Parathyroid adenoma (tissue), 2 donors: Measurements from ENCODE around the gene NELFA.

Source experiments
- H2AFZ ChIP-seq: fragments of 300-600 bp; sonication (generic); one replicate; pipeline ENCODE4 v1.7.0; 2017; ENCODE audit warnings: antibody characterized with exemption, mild to moderate bottlenecking
- H3K27ac ChIP-seq: fragments of 300-600 bp; sonication (generic); one replicate; pipeline ENCODE4 v1.7.0; 2017
- H3K27me3 ChIP-seq: fragments of 300-600 bp; sonication (generic); one replicate; pipeline ENCODE4 v1.7.0; 2017; ENCODE audit warnings: low read length; ENCODE audit not compliant: control insufficient read depth, insufficient read depth
- H3K36me3 ChIP-seq: fragments of 300-600 bp; sonication (generic); one replicate; pipeline ENCODE4 v1.7.0; 2017; ENCODE audit warnings: low read length; ENCODE audit not compliant: control insufficient read depth, insufficient read depth
- H3K4me1 ChIP-seq: fragments of 300-600 bp; sonication (generic); one replicate; pipeline ENCODE4 v1.7.0; 2017; ENCODE audit warnings: control low read depth
- H3K4me2 ChIP-seq: fragments of 300-600 bp; sonication (generic); one replicate; pipeline ENCODE4 v1.7.0; 2017; ENCODE audit warnings: low read length
- H3K4me3 ChIP-seq: fragments of 300-600 bp; sonication (generic); one replicate; pipeline ENCODE4 v1.7.0; 2017; ENCODE audit warnings: low read depth, low read length
- H3K79me2 ChIP-seq: fragments of 300-600 bp; sonication (generic); one replicate; pipeline ENCODE4 v1.7.0; 2017; ENCODE audit warnings: control low read depth
- H3K9ac ChIP-seq: fragments of 300-600 bp; sonication (generic); one replicate; pipeline ENCODE4 v1.7.0; 2017; ENCODE audit warnings: mild to moderate bottlenecking
- H3K9me3 ChIP-seq: fragments of 300-600 bp; sonication (generic); one replicate; pipeline ENCODE4 v1.7.0; 2017; ENCODE audit warnings: low read length; ENCODE audit not compliant: control insufficient read depth
- CTCF ChIP-seq: fragments of 300-600 bp; sonication (generic); IDR thresholded peaks from one replicate; pipeline ENCODE4 v1.7.0; 2017; ENCODE audit warnings: antibody characterized with exemption, mild to moderate bottlenecking
- donor health status: primary hyperparathyroidism.

The NELFA gene

GRCh38 chr4:1983846-1984405, 24.8 kb downstream of the NELFA start:
- Histone ChIP-seq H3K27ac (no peak overlapping the region), H2AFZ (no peak overlapping the region)
- no peak for TF ChIP-seq CTCF

GRCh38 chr4:1983053-1983845, 25.5 kb downstream of the NELFA start:
- H2AFZ ChIP-seq: no peak overlapping the region
- H3K9ac ChIP-seq: no peak overlapping the region
- no peak overlapping the region for H3K4me3 ChIP-seq
- no peak overlapping the region for H3K4me2 ChIP-seq
- no peak overlapping the region for H3K27ac ChIP-seq
- TF ChIP-seq CTCF: no peak
- H3K36me3 ChIP-seq: no peaks in the 10 kb centered on the region
- H3K79me2 ChIP-seq: no peaks in the 10 kb centered on the region
- no peaks in the 10 kb centered on the region for H3K27me3 ChIP-seq
- no peaks in the 10 kb centered on the region for H3K9me3 ChIP-seq
- no peaks in the 10 kb centered on the region for H3K4me1 ChIP-seq

More at GRCh38 chr4:1983846-1984405, 24.8 kb downstream of the NELFA start:
- no peaks in the 10 kb centered on the region for H3K36me3 ChIP-seq
- no peaks in the 10 kb centered on the region for H3K4me1 ChIP-seq
- H3K79me2 ChIP-seq: no peaks in the 10 kb centered on the region
- no peaks in the 10 kb centered on the region for H3K27me3 ChIP-seq
- no peaks in the 10 kb centered on the region for H3K9me3 ChIP-seq
- no peak overlapping the region for H3K4me2 ChIP-seq
- no peak overlapping the region for H3K9ac ChIP-seq
- no peak overlapping the region for H3K4me3 ChIP-seq

DNA sequence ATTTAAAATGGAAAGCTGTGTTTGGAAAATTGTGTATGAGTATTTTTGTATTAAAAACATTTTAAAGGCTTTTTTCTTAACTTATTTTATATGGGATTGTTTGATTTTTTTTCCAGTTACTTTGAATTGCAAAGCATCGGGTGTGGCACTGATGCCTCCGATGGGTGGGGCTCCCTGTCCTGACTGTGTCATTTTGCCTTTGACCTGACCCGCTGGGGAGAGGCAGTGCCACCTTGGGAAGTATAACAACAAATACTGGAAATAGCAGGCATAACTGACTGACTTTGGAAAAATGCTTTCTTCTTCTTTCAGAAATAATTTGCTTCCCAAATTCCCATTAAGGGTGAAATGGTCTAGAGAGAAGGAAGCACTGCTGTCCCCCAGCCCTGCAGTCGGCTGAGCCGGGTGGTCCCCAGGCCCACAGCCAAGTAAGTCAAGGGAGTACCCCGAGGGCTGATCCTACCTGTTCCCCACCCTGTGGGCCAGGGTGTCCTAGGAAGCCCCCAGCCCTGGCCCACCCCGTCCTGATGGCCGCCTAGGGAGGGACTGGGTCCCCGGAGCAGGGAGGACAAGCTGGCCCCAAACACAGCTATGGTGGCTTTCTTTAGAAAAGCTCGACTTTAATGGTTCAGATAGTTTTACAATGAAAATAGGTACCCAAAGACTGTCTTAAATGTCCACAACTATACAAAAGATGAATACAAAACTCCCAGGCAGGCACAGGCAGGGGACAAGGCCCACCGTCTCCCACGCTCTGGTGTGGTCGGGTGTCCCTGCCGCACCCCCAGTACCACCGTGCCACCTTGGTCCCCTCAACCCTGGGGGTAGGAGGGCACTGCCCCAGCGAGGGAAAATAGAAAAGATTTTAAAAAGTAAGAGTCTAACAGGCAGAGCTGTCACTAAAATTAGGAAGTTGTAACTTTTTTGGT, 26.4 kb downstream of the NELFA start:
- Histone ChIP-seq H3K79me2 (no peaks in the 10 kb centered on the region), H3K4me2 (no peak overlapping the region), H3K4me1 (no peaks in the 10 kb centered on the region), H3K4me3 (no peak overlapping the region), H3K9me3 (no peaks in the 10 kb centered on the region), H3K27me3 (no peaks in the 10 kb centered on the region), H3K27ac (no peak overlapping the region), H3K36me3 (no peaks in the 10 kb centered on the region), H2AFZ (no peak overlapping the region), H3K9ac (no peak overlapping the region)
- no peak for TF ChIP-seq CTCF

- Histone ChIP-seq H3K79me2 (no peaks in the 10 kb centered on the region), H3K9me3 (no peaks in the 10 kb centered on the region), H3K9ac (no peak overlapping the region), H3K27me3 (no peaks in the 10 kb centered on the region), H3K4me3 (no peak overlapping the region), H3K36me3 (no peaks in the 10 kb centered on the region), H3K27ac (no peak overlapping the region), H3K4me1 (no peaks in the 10 kb centered on the region), H3K4me2 (no peak overlapping the region), H2AFZ (no peak overlapping the region)
- TF ChIP-seq CTCF: no peak
Observed at GRCh38 chr4:1981251-1982058, 27.3 kb downstream of the NELFA start.
